ENCODE results near the gene PHETA2. TPM values are rescaled to one million over a fixed set of nuclear protein-coding genes. Genes with fewer than 3 reads are reported as not detected.
"Not testable (repeated sequence)": the region's sequence is repeated elsewhere in the genome, so short reads cannot be mapped to it uniquely, and the experiment has no call there.

PHETA2 gene
- total RNA-seq, 1 experiment from 2014 or later = 0.22 TPM

GRCh38 chr22:42127606-42128005 is 53.6 kb downstream of the PHETA2 start (continued):
- TF ChIP-seq TCF7L2 (IDR thresholded peaks at IDR 0.05; ENCODE audit: borderline replicate concordance, extremely low read depth, insufficient read depth, insufficient read length) (no peak), EGR1 (IDR thresholded peaks at IDR 0.05; ENCODE audit: low read depth) (no peak)

GRCh38 chr22:42128007-42128406 is 54.0 kb downstream of the PHETA2 start:
- H3K4me1 ChIP-seq (ENCODE audit: control insufficient read depth in 1 of 2, insufficient read depth in 2 of 2, low read length in 2 of 2); RAD21 ChIA-PET (ENCODE audit: low non-redundant PET in 1 of 2, low total read pairs in 2 of 2, uncharacterized antibody in 2 of 2, unreplicated experiment in 2 of 2); H3K4me2 ChIP-seq (ENCODE audit: low read length); H3K79me2 ChIP-seq (ENCODE audit: insufficient read depth, low read length); H3K36me3 ChIP-seq (ENCODE audit: control insufficient read depth in 1 of 2, insufficient read depth in 2 of 2, low read length in 2 of 2); intact Hi-C loops (cut with micrococcal nuclease); H3K27me3 ChIP-seq (ENCODE audit: insufficient read depth, low read length); CTCF ChIA-PET; H4K20me1 ChIP-seq (ENCODE audit: insufficient read depth); H3K9ac ChIP-seq (ENCODE audit: low read length); ATAC-seq; H3K4me3 ChIP-seq (replicated peaks in 1 of 2; ENCODE audit: low read depth in 1 of 2, low read length in 2 of 2); DNase-seq (ENCODE audit: low read depth, low spot score); H2AFZ ChIP-seq (ENCODE audit: low read depth, low read length, poor library complexity, severe bottlenecking); H3K9me3 ChIP-seq (ENCODE audit: control insufficient read depth in 1 of 2, insufficient read depth in 1 of 2, low read depth in 1 of 2, low read length in 2 of 2); BruUV-seq (replicated peaks); H3K27ac ChIP-seq (ENCODE audit: low read depth, low read length); POLR2A ChIA-PET; H3K9me2 ChIP-seq (ENCODE audit: insufficient read depth): not testable (repeated sequence)

Other genes with a start within 250 kb of the PHETA2 start
- gene SREBF2, start 241.1 kb upstream of the PHETA2 start, total RNA-seq (2021; ENCODE audit: unreplicated experiment) = 129 TPM
- 13.9 TPM for gene SHISA8, start 159.2 kb upstream of the PHETA2 start, total RNA-seq (2021; ENCODE audit: unreplicated experiment)
- 3.7 TPM for gene TNFRSF13C, start 147.4 kb upstream of the PHETA2 start, total RNA-seq (2021; ENCODE audit: unreplicated experiment)
- gene CENPM, start 127.1 kb upstream of the PHETA2 start, total RNA-seq (2021; ENCODE audit: unreplicated experiment) = 44.7 TPM
- gene SEPTIN3, start 104.8 kb upstream of the PHETA2 start, total RNA-seq (2021; ENCODE audit: unreplicated experiment) = 9.3 TPM
- not detected for gene WBP2NL, start 75.5 kb upstream of the PHETA2 start, total RNA-seq (2021; ENCODE audit: unreplicated experiment)
- 21.2 TPM for gene NAGA, start 3.4 kb upstream of the PHETA2 start, total RNA-seq (2021; ENCODE audit: unreplicated experiment)
- 51.9 TPM for gene SMDT1, start 5.5 kb downstream of the PHETA2 start, total RNA-seq (2021; ENCODE audit: unreplicated experiment)
- gene NDUFA6, start 16.5 kb downstream of the PHETA2 start, total RNA-seq (2021; ENCODE audit: unreplicated experiment) = 80.5 TPM
- gene CYP2D6, start 56.6 kb downstream of the PHETA2 start, total RNA-seq (2021; ENCODE audit: unreplicated experiment) = 1.9 TPM
- 66.7 TPM for gene TCF20, start 196.4 kb downstream of the PHETA2 start, total RNA-seq (2021; ENCODE audit: unreplicated experiment)